Measurements from ENCODE around the gene TACC2. TPM values are rescaled to one million over a fixed set of nuclear protein-coding genes. Genes with fewer than 3 reads are reported as not detected.

The TACC2 gene
- total and polyA plus RNA-seq, 2 experiments from 2014 or later: 30.8 to 35.9 TPM

DNA sequence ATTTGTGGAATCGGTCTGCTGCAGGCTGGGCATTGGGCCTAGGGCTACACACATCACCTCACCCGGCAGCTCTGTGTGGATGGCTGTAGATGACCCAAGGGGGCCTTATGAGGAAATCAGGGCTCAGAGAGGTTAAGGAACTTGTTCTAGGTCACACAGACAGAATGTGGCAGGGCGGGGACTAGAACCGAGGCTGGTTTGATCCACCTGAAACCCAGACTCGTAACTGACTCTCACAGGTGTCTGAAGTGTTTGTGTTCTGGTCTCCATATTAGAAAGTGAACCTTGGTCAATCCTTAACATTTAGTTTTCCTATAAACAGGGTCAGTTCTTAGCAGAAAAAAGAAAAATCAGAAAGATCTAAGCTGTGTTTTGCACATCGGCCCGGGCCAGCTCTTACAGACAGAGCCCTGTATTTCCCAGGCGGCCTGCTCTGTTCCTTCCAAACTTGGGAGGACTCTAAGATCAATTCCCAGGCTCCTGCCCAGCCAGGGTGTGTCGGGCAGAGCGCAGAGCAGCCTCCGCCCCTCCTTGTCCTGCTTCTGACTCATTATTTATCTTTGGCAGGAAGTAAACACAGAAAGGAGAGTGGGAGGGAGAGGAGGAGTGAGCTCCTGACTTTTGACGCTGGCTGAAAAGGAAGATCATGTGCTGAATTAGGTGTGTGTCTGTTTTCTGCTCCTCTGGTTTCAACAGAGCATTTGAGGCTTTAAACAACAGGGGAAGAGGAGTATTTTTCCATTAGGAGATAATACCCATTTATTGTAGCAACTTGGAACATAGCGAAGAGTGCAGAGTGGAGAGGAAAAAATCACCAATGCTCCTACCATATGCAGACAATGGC is 74.1 kb downstream of the TACC2 start:
- TF ChIP-seq, protein P1, sequence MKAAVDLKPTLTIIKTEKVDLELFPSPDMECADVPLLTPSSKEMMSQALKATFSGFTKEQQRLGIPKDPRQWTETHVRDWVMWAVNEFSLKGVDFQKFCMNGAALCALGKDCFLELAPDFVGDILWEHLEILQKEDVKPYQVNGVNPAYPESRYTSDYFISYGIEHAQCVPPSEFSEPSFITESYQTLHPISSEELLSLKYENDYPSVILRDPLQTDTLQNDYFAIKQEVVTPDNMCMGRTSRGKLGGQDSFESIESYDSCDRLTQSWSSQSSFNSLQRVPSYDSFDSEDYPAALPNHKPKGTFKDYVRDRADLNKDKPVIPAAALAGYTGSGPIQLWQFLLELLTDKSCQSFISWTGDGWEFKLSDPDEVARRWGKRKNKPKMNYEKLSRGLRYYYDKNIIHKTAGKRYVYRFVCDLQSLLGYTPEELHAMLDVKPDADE (IDR thresholded peaks at IDR 0.05): no peak
- TF ChIP-seq, protein P2, sequence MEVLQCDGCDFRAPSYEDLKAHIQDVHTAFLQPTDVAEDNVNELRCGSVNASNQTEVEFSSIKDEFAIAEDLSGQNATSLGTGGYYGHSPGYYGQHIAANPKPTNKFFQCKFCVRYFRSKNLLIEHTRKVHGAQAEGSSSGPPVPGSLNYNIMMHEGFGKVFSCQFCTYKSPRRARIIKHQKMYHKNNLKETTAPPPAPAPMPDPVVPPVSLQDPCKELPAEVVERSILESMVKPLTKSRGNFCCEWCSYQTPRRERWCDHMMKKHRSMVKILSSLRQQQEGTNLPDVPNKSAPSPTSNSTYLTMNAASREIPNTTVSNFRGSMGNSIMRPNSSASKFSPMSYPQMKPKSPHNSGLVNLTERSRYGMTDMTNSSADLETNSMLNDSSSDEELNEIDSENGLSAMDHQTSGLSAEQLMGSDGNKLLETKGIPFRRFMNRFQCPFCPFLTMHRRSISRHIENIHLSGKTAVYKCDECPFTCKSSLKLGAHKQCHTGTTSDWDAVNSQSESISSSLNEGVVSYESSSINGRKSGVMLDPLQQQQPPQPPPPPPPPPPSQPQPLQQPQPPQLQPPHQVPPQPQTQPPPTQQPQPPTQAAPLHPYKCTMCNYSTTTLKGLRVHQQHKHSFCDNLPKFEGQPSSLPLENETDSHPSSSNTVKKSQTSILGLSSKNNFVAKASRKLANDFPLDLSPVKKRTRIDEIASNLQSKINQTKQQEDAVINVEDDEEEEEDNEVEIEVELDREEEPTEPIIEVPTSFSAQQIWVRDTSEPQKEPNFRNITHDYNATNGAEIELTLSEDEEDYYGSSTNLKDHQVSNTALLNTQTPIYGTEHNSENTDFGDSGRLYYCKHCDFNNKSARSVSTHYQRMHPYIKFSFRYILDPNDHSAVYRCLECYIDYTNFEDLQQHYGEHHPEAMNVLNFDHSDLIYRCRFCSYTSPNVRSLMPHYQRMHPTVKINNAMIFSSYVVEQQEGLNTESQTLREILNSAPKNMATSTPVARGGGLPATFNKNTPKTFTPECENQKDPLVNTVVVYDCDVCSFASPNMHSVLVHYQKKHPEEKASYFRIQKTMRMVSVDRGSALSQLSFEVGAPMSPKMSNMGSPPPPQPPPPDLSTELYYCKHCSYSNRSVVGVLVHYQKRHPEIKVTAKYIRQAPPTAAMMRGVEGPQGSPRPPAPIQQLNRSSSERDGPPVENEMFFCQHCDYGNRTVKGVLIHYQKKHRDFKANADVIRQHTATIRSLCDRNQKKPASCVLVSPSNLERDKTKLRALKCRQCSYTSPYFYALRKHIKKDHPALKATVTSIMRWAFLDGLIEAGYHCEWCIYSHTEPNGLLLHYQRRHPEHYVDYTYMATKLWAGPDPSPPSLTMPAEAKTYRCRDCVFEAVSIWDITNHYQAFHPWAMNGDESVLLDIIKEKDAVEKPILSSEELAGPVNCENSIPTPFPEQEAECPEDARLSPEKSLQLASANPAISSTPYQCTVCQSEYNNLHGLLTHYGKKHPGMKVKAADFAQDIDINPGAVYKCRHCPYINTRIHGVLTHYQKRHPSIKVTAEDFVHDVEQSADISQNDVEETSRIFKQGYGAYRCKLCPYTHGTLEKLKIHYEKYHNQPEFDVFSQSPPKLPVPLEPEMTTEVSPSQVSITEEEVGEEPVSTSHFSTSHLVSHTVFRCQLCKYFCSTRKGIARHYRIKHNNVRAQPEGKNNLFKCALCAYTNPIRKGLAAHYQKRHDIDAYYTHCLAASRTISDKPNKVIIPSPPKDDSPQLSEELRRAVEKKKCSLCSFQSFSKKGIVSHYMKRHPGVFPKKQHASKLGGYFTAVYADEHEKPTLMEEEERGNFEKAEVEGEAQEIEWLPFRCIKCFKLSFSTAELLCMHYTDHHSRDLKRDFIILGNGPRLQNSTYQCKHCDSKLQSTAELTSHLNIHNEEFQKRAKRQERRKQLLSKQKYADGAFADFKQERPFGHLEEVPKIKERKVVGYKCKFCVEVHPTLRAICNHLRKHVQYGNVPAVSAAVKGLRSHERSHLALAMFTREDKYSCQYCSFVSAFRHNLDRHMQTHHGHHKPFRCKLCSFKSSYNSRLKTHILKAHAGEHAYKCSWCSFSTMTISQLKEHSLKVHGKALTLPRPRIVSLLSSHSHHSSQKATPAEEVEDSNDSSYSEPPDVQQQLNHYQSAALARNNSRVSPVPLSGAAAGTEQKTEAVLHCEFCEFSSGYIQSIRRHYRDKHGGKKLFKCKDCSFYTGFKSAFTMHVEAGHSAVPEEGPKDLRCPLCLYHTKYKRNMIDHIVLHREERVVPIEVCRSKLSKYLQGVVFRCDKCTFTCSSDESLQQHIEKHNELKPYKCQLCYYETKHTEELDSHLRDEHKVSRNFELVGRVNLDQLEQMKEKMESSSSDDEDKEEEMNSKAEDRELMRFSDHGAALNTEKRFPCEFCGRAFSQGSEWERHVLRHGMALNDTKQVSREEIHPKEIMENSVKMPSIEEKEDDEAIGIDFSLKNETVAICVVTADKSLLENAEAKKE (CRISPR knock-in tag; IDR thresholded peaks at IDR 0.05): no peak
- TF ChIP-seq, protein P3, sequence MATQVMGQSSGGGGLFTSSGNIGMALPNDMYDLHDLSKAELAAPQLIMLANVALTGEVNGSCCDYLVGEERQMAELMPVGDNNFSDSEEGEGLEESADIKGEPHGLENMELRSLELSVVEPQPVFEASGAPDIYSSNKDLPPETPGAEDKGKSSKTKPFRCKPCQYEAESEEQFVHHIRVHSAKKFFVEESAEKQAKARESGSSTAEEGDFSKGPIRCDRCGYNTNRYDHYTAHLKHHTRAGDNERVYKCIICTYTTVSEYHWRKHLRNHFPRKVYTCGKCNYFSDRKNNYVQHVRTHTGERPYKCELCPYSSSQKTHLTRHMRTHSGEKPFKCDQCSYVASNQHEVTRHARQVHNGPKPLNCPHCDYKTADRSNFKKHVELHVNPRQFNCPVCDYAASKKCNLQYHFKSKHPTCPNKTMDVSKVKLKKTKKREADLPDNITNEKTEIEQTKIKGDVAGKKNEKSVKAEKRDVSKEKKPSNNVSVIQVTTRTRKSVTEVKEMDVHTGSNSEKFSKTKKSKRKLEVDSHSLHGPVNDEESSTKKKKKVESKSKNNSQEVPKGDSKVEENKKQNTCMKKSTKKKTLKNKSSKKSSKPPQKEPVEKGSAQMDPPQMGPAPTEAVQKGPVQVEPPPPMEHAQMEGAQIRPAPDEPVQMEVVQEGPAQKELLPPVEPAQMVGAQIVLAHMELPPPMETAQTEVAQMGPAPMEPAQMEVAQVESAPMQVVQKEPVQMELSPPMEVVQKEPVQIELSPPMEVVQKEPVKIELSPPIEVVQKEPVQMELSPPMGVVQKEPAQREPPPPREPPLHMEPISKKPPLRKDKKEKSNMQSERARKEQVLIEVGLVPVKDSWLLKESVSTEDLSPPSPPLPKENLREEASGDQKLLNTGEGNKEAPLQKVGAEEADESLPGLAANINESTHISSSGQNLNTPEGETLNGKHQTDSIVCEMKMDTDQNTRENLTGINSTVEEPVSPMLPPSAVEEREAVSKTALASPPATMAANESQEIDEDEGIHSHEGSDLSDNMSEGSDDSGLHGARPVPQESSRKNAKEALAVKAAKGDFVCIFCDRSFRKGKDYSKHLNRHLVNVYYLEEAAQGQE (IDR thresholded peaks at IDR 0.05; ENCODE audit: unreplicated experiment): no peak
- TF ChIP-seq ZNF331 (CRISPR knock-in tag; IDR thresholded peaks at IDR 0.05; ENCODE audit: low read depth): no peak
- TF ChIP-seq, protein P4, sequence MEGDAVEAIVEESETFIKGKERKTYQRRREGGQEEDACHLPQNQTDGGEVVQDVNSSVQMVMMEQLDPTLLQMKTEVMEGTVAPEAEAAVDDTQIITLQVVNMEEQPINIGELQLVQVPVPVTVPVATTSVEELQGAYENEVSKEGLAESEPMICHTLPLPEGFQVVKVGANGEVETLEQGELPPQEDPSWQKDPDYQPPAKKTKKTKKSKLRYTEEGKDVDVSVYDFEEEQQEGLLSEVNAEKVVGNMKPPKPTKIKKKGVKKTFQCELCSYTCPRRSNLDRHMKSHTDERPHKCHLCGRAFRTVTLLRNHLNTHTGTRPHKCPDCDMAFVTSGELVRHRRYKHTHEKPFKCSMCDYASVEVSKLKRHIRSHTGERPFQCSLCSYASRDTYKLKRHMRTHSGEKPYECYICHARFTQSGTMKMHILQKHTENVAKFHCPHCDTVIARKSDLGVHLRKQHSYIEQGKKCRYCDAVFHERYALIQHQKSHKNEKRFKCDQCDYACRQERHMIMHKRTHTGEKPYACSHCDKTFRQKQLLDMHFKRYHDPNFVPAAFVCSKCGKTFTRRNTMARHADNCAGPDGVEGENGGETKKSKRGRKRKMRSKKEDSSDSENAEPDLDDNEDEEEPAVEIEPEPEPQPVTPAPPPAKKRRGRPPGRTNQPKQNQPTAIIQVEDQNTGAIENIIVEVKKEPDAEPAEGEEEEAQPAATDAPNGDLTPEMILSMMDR (conservative IDR thresholded peaks at IDR 0.05; ENCODE audit: low read depth in 2 of 2): no peak
- TF ChIP-seq POLR2AphosphoS5 (IDR thresholded peaks at IDR 0.05; ENCODE audit: low read depth): no peak
- TF ChIP-seq EZH2 (IDR thresholded peaks at IDR 0.05; ENCODE audit: low read depth, unreplicated experiment): no peak
- no peak for TF ChIP-seq NANOG (IDR thresholded peaks at IDR 0.05; ENCODE audit: borderline replicate concordance)
- peaks cover 8% of the 10 kb centered on the region for H3K4me1 Mint-ChIP-seq
- H2AFZ ChIP-seq: peak overlapping the region; percentile 48; the same call in 1 of the 2 replicates
- no peaks in the 10 kb centered on the region for H3F3A ChIP-seq (replicated peaks; ENCODE audit: low read depth)
- H3K9me2 ChIP-seq (ENCODE audit: insufficient read depth): no peaks in the 10 kb centered on the region
- H3K4me2 ChIP-seq: no peak overlapping the region
- peak overlapping the region; percentile 38 for H3K27ac Mint-ChIP-seq
- H4K20me1 ChIP-seq (replicated peaks; ENCODE audit: insufficient read depth): no peaks in the 10 kb centered on the region
- peaks cover 4% of the 10 kb centered on the region; the same call in 1 of the 2 replicates for H3K4me1 ChIP-seq (ENCODE audit: insufficient read depth)
- no peak overlapping the region for H3K4me3 ChIP-seq
- ATAC-seq (peak; percentile 95), DNase-seq (ENCODE audit: low spot score) (peak; percentile 62)
- H3K9me3 Mint-ChIP-seq: no peaks in the 10 kb centered on the region
- H3K27me3 ChIP-seq (ENCODE audit: insufficient read depth): no peaks in the 10 kb centered on the region
- H3K79me2 ChIP-seq (replicated peaks; ENCODE audit: insufficient read depth): no peaks in the 10 kb centered on the region
- H3K27me3 Mint-ChIP-seq (ENCODE audit: insufficient read depth, low read depth, poor library complexity): no peaks in the 10 kb centered on the region
- H3K36me3 ChIP-seq (ENCODE audit: insufficient read depth): no peaks in the 10 kb centered on the region
- no peak overlapping the region for H3K4me3 Mint-ChIP-seq
- H3K36me3 Mint-ChIP-seq (ENCODE audit: low read depth): no peaks in the 10 kb centered on the region; the same call in 2 of the 3 replicates
- peak overlapping the region; percentile 7 for H3K27ac ChIP-seq (ENCODE audit: low read depth)
